ENCODE measurements around the gene AK2. TPM values are rescaled to one million over a fixed set of nuclear protein-coding genes. Genes with fewer than 3 reads are reported as not detected.
"Not testable (repeated sequence)": the region's sequence is repeated elsewhere in the genome, so short reads cannot be mapped to it uniquely, and the experiment has no call there.

Gene AK2
- total RNA-seq, 1 donor, result 78.6 TPM

- DNase-seq (ENCODE audit: low read depth in 2 of 3, low spot score in 2 of 3), result no peak
These were observed 33.0 kb downstream of the AK2 start for GRCh38 chr1:33003657-33004056.

GRCh38 chr1:33002006-33002405, 34.7 kb downstream of the AK2 start:
- DNase-seq (ENCODE audit: low read depth in 2 of 3, low spot score in 2 of 3), result no peak

- peak in 1 of 3 donors; percentile 14 for DNase-seq (ENCODE audit: low read depth in 2 of 3, low spot score in 2 of 3)
These were observed 35.4 kb downstream of the AK2 start for GRCh38 chr1:33001282-33001681.

- no peak for DNase-seq (ENCODE audit: low read depth in 2 of 3, low spot score in 2 of 3)
These were observed 36.2 kb downstream of the AK2 start for GRCh38 chr1:33000427-33001026.

GRCh38 chr1:32998997-32999396, 37.7 kb downstream of the AK2 start:
- no peak for DNase-seq (ENCODE audit: low read depth in 2 of 3, low spot score in 2 of 3)

- no peak for DNase-seq (ENCODE audit: low read depth in 2 of 3, low spot score in 2 of 3)
These were observed 38.6 kb downstream of the AK2 start for GRCh38 chr1:32998064-32998463.

GRCh38 chr1:32997381-32997891, 39.2 kb downstream of the AK2 start:
- DNase-seq (ENCODE audit: low read depth in 2 of 3, low spot score in 2 of 3), result no peak

- DNase-seq (ENCODE audit: low read depth in 2 of 3, low spot score in 2 of 3), result not testable (repeated sequence)
These were observed 43.4 kb downstream of the AK2 start for GRCh38 chr1:32993324-32993636.

GRCh38 chr1:32992489-32993323, 44.0 kb downstream of the AK2 start:
- peak in 2 of 3 donors; percentile 97 for DNase-seq (ENCODE audit: low read depth in 2 of 3, low spot score in 2 of 3)

- DNase-seq (ENCODE audit: low read depth in 2 of 3, low spot score in 2 of 3), result no peak
These were observed 44.7 kb downstream of the AK2 start for GRCh38 chr1:32991819-32992488.

GRCh38 chr1:32991386-32991785, 45.3 kb downstream of the AK2 start:
- DNase-seq (ENCODE audit: low read depth in 2 of 3, low spot score in 2 of 3), result no peak

GRCh38 chr1:32990887-32991286, 45.8 kb downstream of the AK2 start:
- DNase-seq (ENCODE audit: low read depth in 2 of 3, low spot score in 2 of 3), result no peak

GRCh38 chr1:32989160-32990050, 47.3 kb downstream of the AK2 start:
- peak in 2 of 3 donors; percentile 64 to 79 for DNase-seq (ENCODE audit: low read depth in 2 of 3, low spot score in 2 of 3)

- no peak for DNase-seq (ENCODE audit: low read depth in 2 of 3, low spot score in 2 of 3)
These were observed 48.0 kb downstream of the AK2 start for GRCh38 chr1:32988665-32989064.

GRCh38 chr1:32985226-32985625, 51.5 kb downstream of the AK2 start:
- DNase-seq (ENCODE audit: low read depth in 2 of 3, low spot score in 2 of 3), result no peak

GRCh38 chr1:32984455-32985171, 52.1 kb downstream of the AK2 start:
- DNase-seq (ENCODE audit: low read depth in 2 of 3, low spot score in 2 of 3), result no peak

- no peak for DNase-seq (ENCODE audit: low read depth in 2 of 3, low spot score in 2 of 3)
These were observed 52.6 kb downstream of the AK2 start for GRCh38 chr1:32984090-32984454.

- DNase-seq (ENCODE audit: low read depth in 2 of 3, low spot score in 2 of 3), result no peak
These were observed 53.7 kb downstream of the AK2 start for GRCh38 chr1:32983020-32983419.

- peak; percentile 46 to 92 (median 86) for DNase-seq (ENCODE audit: low read depth in 2 of 3, low spot score in 2 of 3)
These were observed 55.4 kb downstream of the AK2 start for GRCh38 chr1:32981003-32981901.
